Neural crest cell (in vitro differentiated cells): ENCODE measurements around the gene APBA2. TPM values are rescaled to one million over a fixed set of nuclear protein-coding genes. Genes with fewer than 3 reads are reported as not detected.

Experiments used
- DNase-seq: peaks from one replicate; pipeline ENCODE4 v3.0.0; 2021; ENCODE audit warnings: low read depth, mixed read lengths, low spot score
- H3K27ac Mint-ChIP-seq: one replicate; pipeline ENCODE4 v1.8.0; 2021; ENCODE audit warnings: mild to moderate bottlenecking, mixed read lengths; ENCODE audit not compliant: unreplicated experiment
- H3K27me3 Mint-ChIP-seq: 2 replicates; pipeline ENCODE4 v1.8.0; 2021; ENCODE audit warnings: low read depth, mild to moderate bottlenecking, mixed read lengths
- H3K36me3 Mint-ChIP-seq: 2 replicates; pipeline ENCODE4 v1.8.0; 2021; ENCODE audit warnings: low read depth, mild to moderate bottlenecking, mixed read lengths
- H3K4me1 Mint-ChIP-seq: 2 replicates; pipeline ENCODE4 v1.8.0; 2021; ENCODE audit warnings: mixed read lengths
- H3K4me3 Mint-ChIP-seq: one replicate; pipeline ENCODE4 v1.8.0; 2021; ENCODE audit warnings: mild to moderate bottlenecking, mixed read lengths
- H3K9me3 Mint-ChIP-seq: 2 replicates; pipeline ENCODE4 v1.8.0; 2021; ENCODE audit warnings: mixed read lengths
- total RNA-seq: library from RNA; stranded (reverse); gene quantifications from 2 replicates; pipeline ENCODE4 v1.2.1, GENCODE V29; 2021
- TF ChIP-seq, protein P1 (sequence below): fragments of 200-600 bp; sonication (generic); conservative IDR thresholded peaks from 2 replicates; pipeline ENCODE4 v1.5.0; 2021; ENCODE audit warnings: antibody characterized with exemption, mild to moderate bottlenecking

Gene APBA2
- total RNA-seq, 1 donor from 2014 or later, result 79.9 TPM

DNA sequence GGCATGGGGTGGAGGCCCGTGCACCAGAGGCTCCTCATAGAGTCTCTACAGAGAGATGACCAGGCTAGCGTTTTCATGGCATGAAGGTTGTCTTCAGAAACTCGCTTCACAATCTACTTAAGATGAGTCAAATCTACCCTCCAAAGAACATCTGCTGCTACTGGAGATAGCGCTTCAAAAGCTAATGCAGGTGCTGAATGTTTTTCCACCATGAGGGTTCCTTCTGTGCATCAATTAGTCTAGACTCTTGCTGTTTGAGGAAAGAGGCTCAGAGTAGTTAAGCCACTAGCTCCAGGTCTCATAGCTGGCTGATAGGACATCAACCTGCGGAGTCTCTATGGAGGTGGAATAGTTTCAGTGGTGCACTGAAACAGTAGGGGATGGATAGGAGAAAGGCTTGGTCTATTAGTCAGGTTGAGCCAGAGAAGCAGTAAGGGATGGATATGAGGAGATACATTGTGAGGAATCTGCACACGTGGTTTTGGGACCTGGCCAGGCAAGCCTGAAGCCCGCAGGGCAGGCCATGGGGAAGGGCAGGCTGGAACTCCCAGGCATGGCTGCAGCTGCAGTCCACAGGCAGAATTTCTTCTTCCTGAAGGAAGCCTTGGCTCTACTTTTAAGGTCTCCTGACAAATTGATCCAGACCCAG, 117.5 kb downstream of the APBA2 start:
- H3K27me3 Mint-ChIP-seq, result no peaks in the 10 kb centered on the region

DNA sequence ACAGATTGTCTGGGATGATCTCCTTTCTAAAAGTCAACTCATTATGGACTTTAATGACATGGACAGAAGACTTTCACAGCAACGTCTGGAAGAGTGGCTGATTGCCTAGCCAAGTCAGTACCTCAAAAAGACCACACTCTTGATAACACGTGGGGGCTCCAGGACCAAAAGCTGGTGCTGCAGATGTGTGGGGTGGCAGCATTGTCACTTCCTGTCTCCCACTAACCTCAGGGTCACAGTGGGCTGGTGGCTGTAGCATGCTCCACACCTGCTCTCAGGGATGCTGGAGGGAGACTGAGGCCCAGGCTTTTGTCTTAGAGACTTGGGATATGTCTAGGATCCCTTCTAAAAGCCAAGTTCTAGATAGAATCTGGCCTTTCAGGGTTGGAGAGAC, 118.1 kb downstream of the APBA2 start:
- no peak for DNase-seq
- Mint-ChIP-seq H3K9me3 (peaks cover 12% of the 10 kb centered on the region), H3K27me3 (no peaks in the 10 kb centered on the region), H3K27ac (no peak overlapping the region), H3K4me3 (no peak overlapping the region), H3K36me3 (peaks cover 35% of the 10 kb centered on the region), H3K4me1 (peaks cover 7% of the 10 kb centered on the region)
- TF ChIP-seq, protein P1, sequence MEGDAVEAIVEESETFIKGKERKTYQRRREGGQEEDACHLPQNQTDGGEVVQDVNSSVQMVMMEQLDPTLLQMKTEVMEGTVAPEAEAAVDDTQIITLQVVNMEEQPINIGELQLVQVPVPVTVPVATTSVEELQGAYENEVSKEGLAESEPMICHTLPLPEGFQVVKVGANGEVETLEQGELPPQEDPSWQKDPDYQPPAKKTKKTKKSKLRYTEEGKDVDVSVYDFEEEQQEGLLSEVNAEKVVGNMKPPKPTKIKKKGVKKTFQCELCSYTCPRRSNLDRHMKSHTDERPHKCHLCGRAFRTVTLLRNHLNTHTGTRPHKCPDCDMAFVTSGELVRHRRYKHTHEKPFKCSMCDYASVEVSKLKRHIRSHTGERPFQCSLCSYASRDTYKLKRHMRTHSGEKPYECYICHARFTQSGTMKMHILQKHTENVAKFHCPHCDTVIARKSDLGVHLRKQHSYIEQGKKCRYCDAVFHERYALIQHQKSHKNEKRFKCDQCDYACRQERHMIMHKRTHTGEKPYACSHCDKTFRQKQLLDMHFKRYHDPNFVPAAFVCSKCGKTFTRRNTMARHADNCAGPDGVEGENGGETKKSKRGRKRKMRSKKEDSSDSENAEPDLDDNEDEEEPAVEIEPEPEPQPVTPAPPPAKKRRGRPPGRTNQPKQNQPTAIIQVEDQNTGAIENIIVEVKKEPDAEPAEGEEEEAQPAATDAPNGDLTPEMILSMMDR, result no peak

More for the DNA sequence above, 117.5 kb downstream of the APBA2 start:
- peaks cover 15% of the 10 kb centered on the region for H3K9me3 Mint-ChIP-seq
- H3K36me3 Mint-ChIP-seq, result peaks cover 38% of the 10 kb centered on the region
- no peak overlapping the region for H3K4me3 Mint-ChIP-seq
- peak overlapping the region; percentile 84 for H3K27ac Mint-ChIP-seq
- peaks cover 10% of the 10 kb centered on the region for H3K4me1 Mint-ChIP-seq
- TF ChIP-seq, protein P1, result no peak
- DNase-seq, result no peak

DNA sequence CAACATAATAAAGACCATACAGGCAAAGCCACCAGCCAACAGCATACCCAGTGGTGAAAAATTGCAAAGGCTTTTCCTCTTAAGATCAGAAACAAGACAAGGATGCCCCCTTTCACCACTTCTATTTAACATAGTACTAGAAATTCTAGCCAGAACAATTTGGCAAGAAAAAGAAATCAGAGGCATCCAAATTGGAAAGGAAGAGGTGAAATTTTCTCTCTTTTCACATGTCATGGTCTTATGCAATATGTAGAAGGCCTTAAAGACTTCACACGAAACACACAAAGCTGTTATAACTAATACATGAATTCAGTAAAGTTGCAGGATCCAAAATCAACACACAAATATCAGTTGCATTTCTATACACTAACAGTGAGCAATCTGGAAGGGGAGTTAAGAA, 120.2 kb downstream of the APBA2 start:
- Mint-ChIP-seq H3K27me3 (no peaks in the 10 kb centered on the region), H3K9me3 (peaks cover 10% of the 10 kb centered on the region), H3K36me3 (peaks cover 32% of the 10 kb centered on the region), H3K27ac (no peak overlapping the region), H3K4me1 (peaks cover 7% of the 10 kb centered on the region), H3K4me3 (no peak overlapping the region)
- DNase-seq, result no peak
- TF ChIP-seq, protein P1, result no peak

DNA sequence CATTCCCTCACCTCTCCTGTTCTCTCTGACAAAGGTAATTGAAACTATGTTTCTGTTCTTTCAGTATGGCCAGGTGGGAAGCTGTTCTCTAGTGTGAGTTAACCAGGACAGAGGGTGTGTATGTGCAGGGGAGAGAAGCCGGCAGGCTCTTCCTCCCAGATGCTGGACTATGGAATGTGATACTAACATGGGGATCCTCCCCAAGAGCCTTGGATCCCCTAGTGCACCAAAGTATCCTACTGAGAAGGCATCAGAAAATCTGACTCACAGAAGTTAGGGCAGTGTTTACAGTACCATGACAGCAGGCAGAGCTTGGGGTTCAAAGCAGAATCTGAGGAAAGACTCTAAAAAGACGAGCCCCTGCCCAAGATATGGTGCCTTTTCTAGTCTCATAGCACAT, 123.1 kb downstream of the APBA2 start:
- Mint-ChIP-seq H3K27me3 (no peaks in the 10 kb centered on the region), H3K4me3 (no peak overlapping the region), H3K27ac (no peak overlapping the region), H3K36me3 (peaks cover 18% of the 10 kb centered on the region), H3K4me1 (peaks cover 20% of the 10 kb centered on the region), H3K9me3 (peaks cover 5% of the 10 kb centered on the region)
- DNase-seq, result no peak
- TF ChIP-seq, protein P1, result no peak

DNA sequence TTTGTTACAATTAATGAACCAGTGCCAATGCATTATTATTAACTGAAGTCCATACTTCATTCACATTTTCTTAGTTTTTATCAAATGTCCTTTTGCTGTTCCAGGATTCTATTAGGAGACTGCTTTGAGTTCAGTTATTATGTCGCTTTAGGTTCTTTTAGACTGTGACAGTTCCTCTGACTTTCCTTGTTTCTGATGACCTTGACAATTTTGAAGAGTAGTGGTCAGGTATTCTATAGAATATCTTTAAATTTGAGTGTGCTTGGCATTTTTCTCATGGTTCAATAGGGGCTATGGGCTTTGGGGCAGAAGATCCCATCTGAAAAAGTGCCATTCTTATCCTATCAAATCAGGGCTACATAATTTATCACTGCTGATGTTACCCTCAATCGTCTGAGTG, 126.3 kb downstream of the APBA2 start:
- H3K36me3 Mint-ChIP-seq, result peaks cover 12% of the 10 kb centered on the region
- TF ChIP-seq, protein P1, result no peak
- no peak overlapping the region for H3K4me3 Mint-ChIP-seq
- H3K27ac Mint-ChIP-seq, result no peak overlapping the region
- H3K27me3 Mint-ChIP-seq, result no peaks in the 10 kb centered on the region
- peaks cover 45% of the 10 kb centered on the region for H3K4me1 Mint-ChIP-seq
- H3K9me3 Mint-ChIP-seq, result no peaks in the 10 kb centered on the region
- DNase-seq, result no peak
